Measurements from ENCODE around the gene CD5L.

Gene CD5L

GRCh38 chr1:157838966-157839365 lies 2.6 kb downstream of the CD5L start:
- TF ChIP-seq CTCF (IDR thresholded peaks at IDR 0.05; ENCODE audit: low read depth, low read length, missing control alignments) = no peak
- no peak overlapping the region for H3K4me3 ChIP-seq (replicated peaks; ENCODE audit: low read depth, low read length)
- no peak for DNase-seq (ENCODE audit: extremely low read depth, low read depth)

- TF ChIP-seq CTCF (IDR thresholded peaks at IDR 0.05; ENCODE audit: low read depth, low read length, missing control alignments) = no peak
- DNase-seq (ENCODE audit: extremely low read depth, low read depth) = no peak
- no peak overlapping the region for H3K4me3 ChIP-seq (replicated peaks; ENCODE audit: low read depth, low read length)
Observed at GRCh38 chr1:157834430-157834829, 7.2 kb downstream of the CD5L start.

GRCh38 chr1:157833145-157833544 lies 8.5 kb downstream of the CD5L start:
- no peak for DNase-seq (ENCODE audit: extremely low read depth, low read depth)
- TF ChIP-seq CTCF (IDR thresholded peaks at IDR 0.05; ENCODE audit: low read depth, low read length, missing control alignments) = no peak
- H3K4me3 ChIP-seq (replicated peaks; ENCODE audit: low read depth, low read length) = no peak overlapping the region

- no peak overlapping the region for H3K4me3 ChIP-seq (replicated peaks; ENCODE audit: low read depth, low read length)
- no peak for DNase-seq (ENCODE audit: extremely low read depth, low read depth)
- no peak for TF ChIP-seq CTCF (IDR thresholded peaks at IDR 0.05; ENCODE audit: low read depth, low read length, missing control alignments)
Observed at GRCh38 chr1:157831968-157832626, 9.5 kb downstream of the CD5L start.

- no peak for DNase-seq (ENCODE audit: extremely low read depth, low read depth)
- H3K4me3 ChIP-seq (replicated peaks; ENCODE audit: low read depth, low read length) = no peak overlapping the region
- TF ChIP-seq CTCF (IDR thresholded peaks at IDR 0.05; ENCODE audit: low read depth, low read length, missing control alignments) = no peak
Observed at GRCh38 chr1:157830887-157831286, 10.7 kb downstream of the CD5L start.

- no peak for TF ChIP-seq CTCF (IDR thresholded peaks at IDR 0.05; ENCODE audit: low read depth, low read length, missing control alignments)
- DNase-seq (ENCODE audit: extremely low read depth, low read depth) = no peak
- H3K4me3 ChIP-seq (replicated peaks; ENCODE audit: low read depth, low read length) = no peak overlapping the region
Observed at GRCh38 chr1:157829711-157830110, 11.9 kb downstream of the CD5L start.

- no peak for TF ChIP-seq CTCF (IDR thresholded peaks at IDR 0.05; ENCODE audit: low read depth, low read length, missing control alignments)
- no peak overlapping the region for H3K4me3 ChIP-seq (replicated peaks; ENCODE audit: low read depth, low read length)
- DNase-seq (ENCODE audit: extremely low read depth, low read depth) = no peak
Observed at GRCh38 chr1:157829210-157829609, 12.4 kb downstream of the CD5L start.
